PC-9 (cell line): Measurements from ENCODE around the gene SLC5A1. TPM values are rescaled to one million over a fixed set of nuclear protein-coding genes. Genes with fewer than 3 reads are reported as not detected.
A peak's percentile ranks its signal among the peaks of the same experiment; 100 is the strongest.

Experiments
- BruUV-seq: library from RNA; stranded (reverse); fragments of 400-500 nt; replicated peaks from 2 replicates; lab custom pipeline; 2021; lab: Mats Ljungman, UMichigan
- CTCF ChIA-PET: fragments of 300-600 bp; sonication (Branson Sonifier 250); formaldehyde crosslinking; loops from one replicate; lab custom pipeline; 2022; ENCODE audit warnings: antibody characterized with exemption; lab: Charles Lee
- POLR2A ChIA-PET: fragments of 300-600 bp; sonication (Branson Sonifier 250); formaldehyde crosslinking; loops from one replicate; lab custom pipeline; 2022; ENCODE audit warnings: antibody characterized with exemption; ENCODE audit not compliant: unreplicated experiment; lab: Charles Lee
- DNase-seq, 2 experiments: peaks; one replicate each; pipeline versions ENCODE4 v3.0.0 to v3.0.0-alpha.2; 2015 to 2022; ENCODE audit warnings: mixed read lengths in 1 of 2
- H2AFZ ChIP-seq: fragments of 200-600 bp; sonication (generic); 2 replicates; pipeline ENCODE4 v1.8.1; 2017; ENCODE audit warnings: antibody characterized with exemption
- H3F3A ChIP-seq: fragments of 200-600 bp; sonication (generic); 2 replicates; pipeline ENCODE4 v1.8.1; 2017; ENCODE audit warnings: antibody characterized with exemption, mild to moderate bottlenecking, low read depth; ENCODE audit not compliant: insufficient read depth
- H3K27ac ChIP-seq: fragments of 200-600 bp; sonication (generic); 2 replicates; pipeline ENCODE4 v1.6.1; 2016; ENCODE audit warnings: mixed run types
- H3K27me3 ChIP-seq: fragments of 200-600 bp; sonication (generic); 2 replicates; pipeline ENCODE4 v1.6.1; 2016; ENCODE audit warnings: low read depth, mixed run types; ENCODE audit not compliant: insufficient read depth
- H3K36me3 ChIP-seq: fragments of 200-600 bp; sonication (generic); 2 replicates; pipeline ENCODE4 v1.6.1; 2016; ENCODE audit warnings: low read depth, mixed run types
- H3K4me1 ChIP-seq: fragments of 200-600 bp; sonication (generic); replicated peaks from 2 replicates; pipeline ENCODE4 v1.6.1; 2016; ENCODE audit warnings: mixed run types; ENCODE audit not compliant: insufficient read depth
- H3K4me2 ChIP-seq: fragments of 200-600 bp; sonication (generic); 2 replicates; pipeline ENCODE4 v1.6.1; 2017; ENCODE audit warnings: mixed run types
- H3K4me3 ChIP-seq: fragments of 200-600 bp; sonication (generic); 2 replicates; pipeline ENCODE4 v1.6.1; 2016; ENCODE audit warnings: mixed run types
- H3K79me2 ChIP-seq: fragments of 200-600 bp; sonication (generic); 2 replicates; pipeline ENCODE4 v1.6.1; 2017; ENCODE audit warnings: low read depth, mixed run types
- H3K9me2 ChIP-seq: fragments of 200-600 bp; sonication (generic); 2 replicates; pipeline ENCODE4 v1.8.1; 2017; ENCODE audit warnings: mild to moderate bottlenecking; ENCODE audit not compliant: insufficient read depth
- H3K9me3 ChIP-seq: fragments of 200-600 bp; sonication (generic); 2 replicates; pipeline ENCODE4 v1.8.1; 2016; ENCODE audit warnings: low read depth; ENCODE audit not compliant: insufficient read depth
- H4K20me1 ChIP-seq: fragments of 200-600 bp; sonication (generic); 2 replicates; pipeline ENCODE4 v1.8.1; 2017; ENCODE audit not compliant: insufficient read depth
- EZH2 ChIP-seq: fragments of 200-600 bp; sonication (generic); IDR thresholded peaks from 2 replicates; pipeline ENCODE4 v1.8.0; 2017; ENCODE audit warnings: antibody characterized with exemption, low read depth
- intact Hi-C: fragments of 100-400 bp; cut with micrococcal nuclease; formaldehyde crosslinking; loops from one replicate; pipeline ENCODE4 v1.10.0; 2022; ENCODE audit not compliant: unreplicated experiment
- total RNA-seq: library from RNA; stranded (reverse); gene quantifications from 2 replicates; pipeline ENCODE4 v1.2.3, GENCODE V29; 2021
- TF ChIP-seq, protein P1 (sequence below): fragments of 200-600 bp; sonication (generic); conservative IDR thresholded peaks from 2 replicates; pipeline ENCODE4 v1.6.1; 2017; ENCODE audit warnings: mixed run types, antibody characterized with exemption, mild to moderate bottlenecking, moderate library complexity

SLC5A1 gene
- total RNA-seq, 1 experiment from 2014 or later: not detected

GRCh38 chr22:31998784-31999385 is 44.2 kb upstream of the SLC5A1 start:
- intact Hi-C loops: no loop called here
- DNase-seq: no peak
- no peaks in the 10 kb centered on the region for H3K79me2 ChIP-seq
- no peaks in the 10 kb centered on the region for H3K9me3 ChIP-seq
- H2AFZ ChIP-seq: no peak overlapping the region
- POLR2A ChIA-PET: no interaction called here
- no peaks in the 10 kb centered on the region for H4K20me1 ChIP-seq
- no peak overlapping the region for H3K27ac ChIP-seq
- no TSS peak for BruUV-seq
- no peaks in the 10 kb centered on the region for H3F3A ChIP-seq
- peaks cover 9% of the 10 kb centered on the region for H3K4me1 ChIP-seq
- CTCF ChIA-PET: no interaction called here
- no peaks in the 10 kb centered on the region for H3K9me2 ChIP-seq
- H3K27me3 ChIP-seq: no peaks in the 10 kb centered on the region
- TF ChIP-seq, protein P1, sequence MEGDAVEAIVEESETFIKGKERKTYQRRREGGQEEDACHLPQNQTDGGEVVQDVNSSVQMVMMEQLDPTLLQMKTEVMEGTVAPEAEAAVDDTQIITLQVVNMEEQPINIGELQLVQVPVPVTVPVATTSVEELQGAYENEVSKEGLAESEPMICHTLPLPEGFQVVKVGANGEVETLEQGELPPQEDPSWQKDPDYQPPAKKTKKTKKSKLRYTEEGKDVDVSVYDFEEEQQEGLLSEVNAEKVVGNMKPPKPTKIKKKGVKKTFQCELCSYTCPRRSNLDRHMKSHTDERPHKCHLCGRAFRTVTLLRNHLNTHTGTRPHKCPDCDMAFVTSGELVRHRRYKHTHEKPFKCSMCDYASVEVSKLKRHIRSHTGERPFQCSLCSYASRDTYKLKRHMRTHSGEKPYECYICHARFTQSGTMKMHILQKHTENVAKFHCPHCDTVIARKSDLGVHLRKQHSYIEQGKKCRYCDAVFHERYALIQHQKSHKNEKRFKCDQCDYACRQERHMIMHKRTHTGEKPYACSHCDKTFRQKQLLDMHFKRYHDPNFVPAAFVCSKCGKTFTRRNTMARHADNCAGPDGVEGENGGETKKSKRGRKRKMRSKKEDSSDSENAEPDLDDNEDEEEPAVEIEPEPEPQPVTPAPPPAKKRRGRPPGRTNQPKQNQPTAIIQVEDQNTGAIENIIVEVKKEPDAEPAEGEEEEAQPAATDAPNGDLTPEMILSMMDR: no peak
- no peak for TF ChIP-seq EZH2
- H3K4me2 ChIP-seq: no peak overlapping the region
- no peaks in the 10 kb centered on the region for H3K36me3 ChIP-seq
- no peak overlapping the region for H3K4me3 ChIP-seq

GRCh38 chr22:32000181-32000580 is 42.9 kb upstream of the SLC5A1 start:
- DNase-seq: peak in 1 of 2 experiments; percentile 42
- intact Hi-C loops: no loop called here
- no peaks in the 10 kb centered on the region for H3K9me2 ChIP-seq
- no peaks in the 10 kb centered on the region for H4K20me1 ChIP-seq
- no peaks in the 10 kb centered on the region for H3K79me2 ChIP-seq
- TF ChIP-seq EZH2: no peak
- TF ChIP-seq, protein P1: no peak
- H3K27me3 ChIP-seq: no peaks in the 10 kb centered on the region
- H3K9me3 ChIP-seq: no peaks in the 10 kb centered on the region
- H3K27ac ChIP-seq: no peak overlapping the region
- no peak overlapping the region for H3K4me3 ChIP-seq
- ChIA-PET POLR2A (interaction anchor here (0.7 kb wide), 1 partner anchor 134 kb away, joined by 4 read pairs; no protein-coding TSS in a partner anchor), CTCF (no interaction called here)
- peak overlapping the region; percentile 19 for H3K4me2 ChIP-seq
- no peak overlapping the region for H2AFZ ChIP-seq
- H3K36me3 ChIP-seq: no peaks in the 10 kb centered on the region
- no TSS peak for BruUV-seq
- 0 out of 2 replicates have a peak, but pooled peaks cover 11% of the 10 kb centered on the region for H3F3A ChIP-seq
- H3K4me1 ChIP-seq: peaks cover 15% of the 10 kb centered on the region

GRCh38 chr22:32005453-32005852 is 37.6 kb upstream of the SLC5A1 start:
- Histone ChIP-seq H2AFZ (0 out of 2 replicates have a peak overlapping the region, but pooled peaks have one; percentile 24), H3K4me2 (peak overlapping the region; percentile 29; the same call in 1 of the 2 replicates), H3K9me3 (no peaks in the 10 kb centered on the region), H3K79me2 (no peaks in the 10 kb centered on the region), H3F3A (peaks cover 17% of the 10 kb centered on the region; the same call in 1 of the 2 replicates), H3K9me2 (no peaks in the 10 kb centered on the region; the same call in 1 of the 2 replicates), H3K4me3 (no peak overlapping the region), H3K27me3 (no peaks in the 10 kb centered on the region), H3K27ac (peak overlapping the region; percentile 68), H3K36me3 (no peaks in the 10 kb centered on the region), H4K20me1 (no peaks in the 10 kb centered on the region), H3K4me1 (peaks cover 20% of the 10 kb centered on the region)
- CTCF ChIA-PET: no interaction called here
- no TSS peak for BruUV-seq
- TF ChIP-seq, protein P1: no peak
- TF ChIP-seq EZH2: no peak
- peak; percentile 37 to 92 for DNase-seq
- POLR2A ChIA-PET: no interaction called here
- intact Hi-C loops: no loop called here
